Measurements from ENCODE around the gene NOL9.

NOL9 gene

DNA sequence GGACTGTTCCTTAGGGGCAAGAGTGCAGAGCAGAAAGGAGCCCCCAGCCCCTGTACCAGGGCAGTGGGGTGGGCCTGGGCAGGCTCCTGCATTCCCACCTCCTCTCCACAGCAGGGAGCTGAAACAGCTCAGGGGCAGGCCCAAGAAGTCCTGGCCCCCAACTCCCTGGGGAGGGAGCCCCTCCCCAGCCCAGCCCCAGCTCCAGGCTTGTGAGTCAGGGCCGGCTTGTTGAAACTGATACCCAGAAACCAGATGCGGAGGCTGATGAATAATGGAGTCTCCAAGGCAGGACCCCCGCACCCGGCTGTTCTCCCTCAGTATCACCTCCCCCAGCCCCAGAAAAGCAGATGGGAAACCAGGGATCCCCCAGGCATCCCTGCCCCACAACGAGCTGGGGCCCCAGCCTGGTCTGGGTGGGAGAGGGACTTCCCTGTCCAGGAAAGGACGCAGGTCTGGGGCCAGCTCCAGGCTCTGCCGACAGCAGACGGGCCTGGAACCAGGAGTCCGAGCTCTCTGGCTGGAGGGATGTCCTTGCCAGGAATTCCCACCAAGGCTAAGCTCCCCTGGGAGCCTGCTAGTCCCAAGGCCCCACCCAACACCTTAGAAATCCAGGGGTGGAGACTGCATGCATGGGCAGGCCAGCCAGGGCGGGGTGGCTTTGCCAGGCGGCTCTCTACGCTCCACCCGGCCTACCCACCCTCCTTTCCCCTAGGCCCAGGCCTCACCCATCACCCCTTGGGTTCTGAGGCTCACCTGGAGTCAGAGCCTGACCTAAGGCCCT, 65.5 kb downstream of the NOL9 start:
- TF ChIP-seq, protein P1, sequence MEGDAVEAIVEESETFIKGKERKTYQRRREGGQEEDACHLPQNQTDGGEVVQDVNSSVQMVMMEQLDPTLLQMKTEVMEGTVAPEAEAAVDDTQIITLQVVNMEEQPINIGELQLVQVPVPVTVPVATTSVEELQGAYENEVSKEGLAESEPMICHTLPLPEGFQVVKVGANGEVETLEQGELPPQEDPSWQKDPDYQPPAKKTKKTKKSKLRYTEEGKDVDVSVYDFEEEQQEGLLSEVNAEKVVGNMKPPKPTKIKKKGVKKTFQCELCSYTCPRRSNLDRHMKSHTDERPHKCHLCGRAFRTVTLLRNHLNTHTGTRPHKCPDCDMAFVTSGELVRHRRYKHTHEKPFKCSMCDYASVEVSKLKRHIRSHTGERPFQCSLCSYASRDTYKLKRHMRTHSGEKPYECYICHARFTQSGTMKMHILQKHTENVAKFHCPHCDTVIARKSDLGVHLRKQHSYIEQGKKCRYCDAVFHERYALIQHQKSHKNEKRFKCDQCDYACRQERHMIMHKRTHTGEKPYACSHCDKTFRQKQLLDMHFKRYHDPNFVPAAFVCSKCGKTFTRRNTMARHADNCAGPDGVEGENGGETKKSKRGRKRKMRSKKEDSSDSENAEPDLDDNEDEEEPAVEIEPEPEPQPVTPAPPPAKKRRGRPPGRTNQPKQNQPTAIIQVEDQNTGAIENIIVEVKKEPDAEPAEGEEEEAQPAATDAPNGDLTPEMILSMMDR (IDR thresholded peaks at IDR 0.05; ENCODE audit: extremely low read depth, missing control alignments) = no peak
- DNase-seq (ENCODE audit: low spot score) = no peak

DNA sequence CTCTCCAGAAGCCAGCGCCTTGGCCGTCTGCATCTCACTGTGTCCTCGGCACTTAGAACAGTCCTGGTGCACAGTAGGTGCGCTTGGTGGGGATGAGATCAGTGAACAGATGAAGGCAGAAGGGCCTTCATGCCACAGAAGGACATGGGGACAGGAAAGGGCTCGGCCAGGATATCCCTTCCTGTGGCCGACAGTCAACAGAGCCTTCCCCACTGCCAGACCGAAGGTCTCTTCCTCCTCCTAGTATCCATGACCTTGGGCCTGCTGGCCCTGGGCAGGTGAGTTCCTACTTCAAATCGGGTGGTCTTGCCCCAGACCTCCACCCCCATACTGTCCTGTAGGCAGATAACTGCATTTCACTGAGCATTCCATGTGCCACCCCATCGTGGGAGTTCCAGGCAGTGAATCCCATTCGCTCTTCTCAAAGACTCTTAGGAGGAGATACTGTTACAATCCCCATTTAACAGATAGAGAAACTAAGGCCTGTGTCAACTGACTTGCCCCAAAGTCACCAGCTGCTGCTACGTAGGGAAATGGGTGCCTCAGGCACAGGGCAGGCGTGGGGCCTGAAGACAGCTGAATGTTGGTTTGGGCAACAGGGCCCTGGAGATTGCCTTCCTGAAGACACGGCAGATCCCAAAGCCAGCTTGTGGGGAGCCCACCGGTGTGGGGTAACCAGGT, 66.4 kb downstream of the NOL9 start:
- DNase-seq (ENCODE audit: low spot score) = no peak
- TF ChIP-seq, protein P1 (IDR thresholded peaks at IDR 0.05; ENCODE audit: extremely low read depth, missing control alignments) = no peak

DNA sequence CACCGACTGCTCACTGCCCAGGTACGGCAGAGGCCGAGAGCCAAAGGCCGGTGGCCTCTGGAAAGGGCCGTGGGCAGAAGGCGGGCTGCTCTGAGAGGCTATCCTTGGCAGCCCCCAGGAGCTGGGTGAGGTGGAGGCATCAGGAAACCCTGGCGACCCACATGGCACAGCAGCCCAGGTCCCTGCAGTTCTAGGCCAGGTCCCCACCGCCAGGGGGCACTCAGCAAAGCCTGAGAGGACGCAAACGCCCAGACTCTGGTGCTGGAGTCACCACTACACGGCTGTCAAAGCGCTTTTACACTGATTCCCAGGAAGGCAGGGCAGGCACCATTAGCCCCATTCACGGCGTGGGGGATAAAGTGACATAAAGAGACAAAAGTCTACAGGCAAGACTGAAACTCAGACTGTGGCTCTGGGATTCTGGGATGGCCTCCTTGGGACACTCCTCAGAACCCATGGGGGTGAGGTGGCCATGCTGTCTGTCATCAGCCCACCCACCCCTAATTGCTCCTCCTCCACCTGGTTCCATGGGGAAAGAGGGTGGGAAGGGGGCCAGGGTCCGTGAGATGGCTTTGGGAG, 67.8 kb downstream of the NOL9 start:
- DNase-seq (ENCODE audit: low spot score) = peak; percentile 91
- TF ChIP-seq, protein P1 (IDR thresholded peaks at IDR 0.05; ENCODE audit: extremely low read depth, missing control alignments) = peak; percentile 83

DNA sequence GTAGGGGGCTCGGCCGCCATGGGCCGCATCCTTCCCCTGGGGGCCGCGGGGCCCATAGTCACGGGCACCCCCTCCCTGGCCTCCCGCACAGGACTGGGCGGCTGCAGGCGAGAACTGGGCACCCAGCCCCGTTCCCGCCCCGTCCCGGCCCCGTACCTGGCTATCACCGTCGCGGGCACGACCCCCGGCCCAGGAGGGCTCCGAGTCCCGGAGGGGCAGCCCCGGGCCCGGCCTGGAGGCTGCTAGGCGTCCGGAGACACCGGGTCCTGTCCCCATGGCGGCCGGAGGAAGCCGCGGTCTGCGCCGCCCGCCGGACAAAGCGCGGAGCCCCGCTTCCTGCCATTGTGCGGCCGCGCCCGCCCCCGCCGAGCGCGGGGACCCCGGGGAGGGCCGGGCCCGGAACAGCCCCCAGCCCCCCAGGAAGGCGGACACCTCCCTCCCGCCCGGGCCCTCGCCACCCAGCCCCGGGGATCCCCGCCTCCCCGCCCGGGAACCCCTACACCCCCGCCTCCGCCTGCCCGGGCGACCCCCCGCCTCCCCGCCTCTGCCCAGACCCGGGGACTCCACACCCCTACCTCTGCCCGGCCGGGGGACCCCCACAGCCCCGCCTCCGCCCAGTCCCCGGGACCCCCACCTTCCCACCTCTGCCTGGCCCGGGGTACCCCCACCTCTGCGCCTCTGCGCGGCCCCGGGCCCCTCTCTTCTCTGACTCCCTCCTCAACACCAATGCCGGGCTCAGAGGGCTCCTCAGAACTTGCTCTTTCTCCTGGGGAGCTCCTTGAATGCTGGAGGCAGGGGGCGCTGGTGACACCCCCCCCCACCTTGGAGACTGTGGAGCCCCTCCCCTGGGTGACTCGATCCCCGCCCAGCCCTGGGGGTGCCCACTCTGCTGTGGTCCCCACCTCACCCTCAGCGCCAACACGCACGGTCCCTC, 68.9 kb downstream of the NOL9 start:
- DNase-seq (ENCODE audit: low spot score) = no peak
- TF ChIP-seq, protein P1 (IDR thresholded peaks at IDR 0.05; ENCODE audit: extremely low read depth, missing control alignments) = no peak

DNA sequence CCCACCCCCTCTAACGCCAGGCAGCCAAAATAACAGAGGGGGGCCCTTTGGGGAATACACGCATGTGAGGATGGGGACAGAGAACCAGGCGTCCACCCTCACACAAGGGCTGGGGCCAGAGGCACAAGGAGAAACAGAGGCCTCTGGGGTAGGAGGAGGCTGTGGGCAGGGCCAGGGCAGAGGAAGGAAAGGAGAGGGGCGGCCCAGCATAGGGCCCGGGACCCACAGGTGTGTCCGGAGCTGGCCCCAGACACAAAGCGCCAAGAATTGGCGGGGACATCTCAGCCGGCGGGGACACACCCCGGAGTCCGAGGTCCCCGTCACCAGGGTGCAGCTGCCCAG, 69.5 kb downstream of the NOL9 start:
- TF ChIP-seq, protein P1 (IDR thresholded peaks at IDR 0.05; ENCODE audit: extremely low read depth, missing control alignments) = no peak
- no peak for DNase-seq (ENCODE audit: low spot score)

DNA sequence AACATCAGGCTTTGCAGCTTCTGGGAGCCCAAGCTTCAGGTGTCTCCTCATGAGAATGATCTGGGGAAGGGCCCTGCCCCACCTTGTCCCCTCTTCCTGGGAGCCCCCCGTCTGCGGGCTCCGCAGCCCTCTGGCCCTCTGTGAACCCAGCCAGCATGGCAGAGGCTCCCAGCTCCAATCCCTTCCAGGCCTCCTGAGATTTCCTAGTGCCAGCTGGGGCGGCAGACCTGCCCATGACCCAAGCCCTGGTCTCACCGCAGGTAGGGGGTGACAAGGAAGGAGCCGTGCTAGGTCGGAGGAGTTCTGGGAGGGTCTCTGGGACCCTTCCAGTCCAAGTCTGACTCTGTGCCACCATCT, 70.6 kb downstream of the NOL9 start:
- no peak for DNase-seq (ENCODE audit: low spot score)
- TF ChIP-seq, protein P1 (IDR thresholded peaks at IDR 0.05; ENCODE audit: extremely low read depth, missing control alignments) = no peak
